Neural cell (in vitro differentiated cells): Measurements from ENCODE around the gene PRR20B.
"Not testable (repeated sequence)": the region's sequence is repeated elsewhere in the genome, so short reads cannot be mapped to it uniquely, and the experiment has no call there.

ENCODE experiments used
- CTCF ChIP-seq: fragments of 450-650 bp; IDR thresholded peaks from 2 replicates; pipeline ENCODE4 v1.5.1; 2014; ENCODE audit warnings: antibody characterized with exemption, mild to moderate bottlenecking, moderate library complexity; ENCODE audit not compliant: poor library complexity, severe bottlenecking
- EP300 ChIP-seq: fragments of 450-650 bp; conservative IDR thresholded peaks from 2 replicates; pipeline ENCODE4 v1.6.1; 2014; ENCODE audit warnings: antibody characterized with exemption, mild to moderate bottlenecking, moderate library complexity; ENCODE audit not compliant: poor library complexity, severe bottlenecking
- EZH2 ChIP-seq: fragments of 200-600, 300-800 bp; shearing (Covaris generic), sonication (generic); IDR thresholded peaks from 2 replicates; pipeline ENCODE4 v1.6.1; 2014; ENCODE audit warnings: antibody characterized with exemption, low read length, borderline replicate concordance, mild to moderate bottlenecking; ENCODE audit not compliant: insufficient read depth, poor library complexity, severe bottlenecking
- MXI1 ChIP-seq: fragments of 450-650 bp; conservative IDR thresholded peaks from 2 replicates; pipeline ENCODE4 v1.6.1; 2014; ENCODE audit warnings: antibody characterized with exemption, mild to moderate bottlenecking; ENCODE audit not compliant: poor library complexity, severe bottlenecking
- POLR2AphosphoS5 ChIP-seq: IDR thresholded peaks from 2 replicates; pipeline ENCODE4 v1.6.1; 2012
- RAD21 ChIP-seq: fragments of 450-650 bp; conservative IDR thresholded peaks from 2 replicates; pipeline ENCODE4 v1.6.1; 2014; ENCODE audit warnings: antibody characterized with exemption, mild to moderate bottlenecking, moderate library complexity
- REST ChIP-seq: IDR thresholded peaks from 2 replicates; pipeline ENCODE4 v1.6.1; 2012; ENCODE audit warnings: borderline replicate concordance
- SMC3 ChIP-seq: fragments of 450-650 bp; conservative IDR thresholded peaks from 2 replicates; pipeline ENCODE4 v1.6.1; 2014; ENCODE audit warnings: antibody characterized with exemption, mild to moderate bottlenecking, moderate library complexity; ENCODE audit not compliant: poor library complexity
- TAF1 ChIP-seq: IDR thresholded peaks from 2 replicates; pipeline ENCODE4 v1.6.1; 2012; ENCODE audit warnings: low read depth

GRCh38 chr13:57148106-57148505 lies 818 bp downstream of the PRR20B start:
- TF ChIP-seq CTCF, POLR2AphosphoS5, EZH2, EP300, MXI1, SMC3, RAD21, TAF1, REST: not testable (repeated sequence)
